Suprapubic skin (tissue), 4 donors: Measurements from ENCODE around the gene MT1X. TPM values are rescaled to one million over a fixed set of nuclear protein-coding genes. Genes with fewer than 3 reads are reported as not detected.

Source experiments
- DNase-seq, 2 donors: peaks; one replicate each; pipeline ENCODE4 v3.0.0-alpha.2; 2019; ENCODE audit warnings: low spot score in 2 of 2
- H3K27ac ChIP-seq: fragments of 200-600 bp; sonication (generic); one replicate; pipeline ENCODE4 v1.5.1; 2019
- H3K27me3 ChIP-seq: fragments of 200-600 bp; sonication (generic); one replicate; pipeline ENCODE4 v1.5.1; 2019
- H3K36me3 ChIP-seq: fragments of 200-600 bp; sonication (generic); one replicate; pipeline ENCODE4 v1.5.1; 2019
- H3K4me1 ChIP-seq: fragments of 200-600 bp; sonication (generic); one replicate; pipeline ENCODE4 v1.5.1; 2019
- H3K4me3 ChIP-seq: fragments of 200-600 bp; sonication (generic); one replicate; pipeline ENCODE4 v1.5.1; 2019; ENCODE audit warnings: mild to moderate bottlenecking
- H3K9me3 ChIP-seq: fragments of 200-600 bp; sonication (generic); one replicate; pipeline ENCODE4 v1.5.1; 2019
- EP300 ChIP-seq: sonication (generic); formaldehyde crosslinking; IDR thresholded peaks from one replicate; pipeline ENCODE4 v1.6.1; 2017; ENCODE audit warnings: antibody characterized with exemption
- POLR2A ChIP-seq, 2 donors: fragments of 450-650 bp; IDR thresholded peaks; one replicate each; pipeline ENCODE4 v1.6.1; 2017; ENCODE audit warnings: antibody characterized with exemption in 2 of 2, mild to moderate bottlenecking in 2 of 2, moderate library complexity in 2 of 2
- POLR2AphosphoS5 ChIP-seq, 3 donors: sonication (generic); formaldehyde crosslinking; IDR thresholded peaks; one replicate each; pipeline ENCODE4 v1.6.1; 2017; ENCODE audit warnings: antibody characterized with exemption in 3 of 3
- WGBS: methylation state at CpG from one replicate; pipeline ENCODE4 v1.1.5; 2018; 5-methylcytosine and 5-hydroxymethylcytosine counted together
- total RNA-seq, 4 donors: library from RNA; depleted of rRNA; stranded (reverse); fragments of >200 nt; gene quantifications; one replicate each; pipeline ENCODE4 v1.1.0, GENCODE V29; 2016
- TF ChIP-seq, protein P1 (sequence below), 2 donors: fragments of 200-600 bp in 1 of 2; fragments of 450-650 bp in 1 of 2; sonication (generic) in 1 of 2; IDR thresholded peaks; one replicate each; pipeline ENCODE4 v1.5.1; 2016 to 2019; ENCODE audit warnings: antibody characterized with exemption in 2 of 2, mild to moderate bottlenecking in 1 of 2, moderate library complexity in 1 of 2

MT1X gene
- 1,000 to 10,000 TPM; 2,588 to 6,426 (median 4,304) TPM for total RNA-seq

DNA sequence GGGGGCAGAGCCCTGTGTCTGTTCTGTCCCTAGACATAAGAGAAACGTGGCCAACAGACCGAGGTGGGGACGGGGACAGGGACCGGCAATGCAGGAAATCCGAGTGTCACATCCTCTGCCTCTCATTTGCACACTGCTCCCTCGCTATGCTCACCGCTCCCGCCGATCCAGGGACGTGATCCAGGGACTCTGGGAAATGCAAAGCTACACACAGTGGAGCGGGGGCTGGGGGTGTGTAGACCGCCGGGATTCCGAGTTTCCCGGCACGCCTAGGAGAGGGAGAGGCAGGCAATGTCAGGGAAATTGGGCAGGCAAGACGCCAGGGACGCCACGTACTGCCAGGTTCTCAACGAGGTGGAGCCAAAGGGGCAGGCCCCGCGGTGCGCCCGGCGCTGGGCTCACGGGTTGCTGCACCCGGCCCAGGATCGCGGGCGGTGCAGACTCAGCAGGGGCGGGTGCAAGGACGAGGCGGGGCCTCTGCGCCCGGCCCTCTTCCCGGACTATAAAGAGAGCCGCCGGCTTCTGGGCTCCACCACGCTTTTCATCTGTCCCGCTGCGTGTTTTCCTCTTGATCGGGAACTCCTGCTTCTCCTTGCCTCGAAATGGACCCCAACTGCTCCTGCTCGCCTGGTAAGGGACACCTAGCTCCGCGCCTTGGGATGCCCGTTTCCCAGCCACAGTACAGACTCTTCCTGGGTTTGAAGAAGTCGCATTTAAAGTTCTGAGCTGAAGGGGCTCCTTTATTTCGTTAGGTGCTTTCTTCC lies at the start of gene MT1X:
MT1X (plus strand) TSS at position 532 of the 764 bp plus-strand sequence; CDS start at position 603, 71 bp downstream.
- DNase-seq: peak; percentile 96
- Histone ChIP-seq H3K27me3 (no peaks in the 10 kb centered on the region), H3K9me3 (no peaks in the 10 kb centered on the region), H3K36me3 (no peaks in the 10 kb centered on the region), H3K27ac (peak within 1 kb of the TSS; percentile 92), H3K4me3 (peak within 1 kb of the TSS; percentile 69), H3K4me1 (peaks cover 47% of the 10 kb centered on the region)
- 1% methylated on average over 17 of the region's 49 CpGs for WGBS
- TF ChIP-seq, protein P1, sequence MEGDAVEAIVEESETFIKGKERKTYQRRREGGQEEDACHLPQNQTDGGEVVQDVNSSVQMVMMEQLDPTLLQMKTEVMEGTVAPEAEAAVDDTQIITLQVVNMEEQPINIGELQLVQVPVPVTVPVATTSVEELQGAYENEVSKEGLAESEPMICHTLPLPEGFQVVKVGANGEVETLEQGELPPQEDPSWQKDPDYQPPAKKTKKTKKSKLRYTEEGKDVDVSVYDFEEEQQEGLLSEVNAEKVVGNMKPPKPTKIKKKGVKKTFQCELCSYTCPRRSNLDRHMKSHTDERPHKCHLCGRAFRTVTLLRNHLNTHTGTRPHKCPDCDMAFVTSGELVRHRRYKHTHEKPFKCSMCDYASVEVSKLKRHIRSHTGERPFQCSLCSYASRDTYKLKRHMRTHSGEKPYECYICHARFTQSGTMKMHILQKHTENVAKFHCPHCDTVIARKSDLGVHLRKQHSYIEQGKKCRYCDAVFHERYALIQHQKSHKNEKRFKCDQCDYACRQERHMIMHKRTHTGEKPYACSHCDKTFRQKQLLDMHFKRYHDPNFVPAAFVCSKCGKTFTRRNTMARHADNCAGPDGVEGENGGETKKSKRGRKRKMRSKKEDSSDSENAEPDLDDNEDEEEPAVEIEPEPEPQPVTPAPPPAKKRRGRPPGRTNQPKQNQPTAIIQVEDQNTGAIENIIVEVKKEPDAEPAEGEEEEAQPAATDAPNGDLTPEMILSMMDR (IDR thresholded peaks at IDR 0.05): no peak
- TF ChIP-seq POLR2AphosphoS5 (IDR thresholded peaks at IDR 0.05) (peak; percentile 73 to 94 (median 86)), POLR2A (IDR thresholded peaks at IDR 0.05) (peak; percentile 94 to 99), EP300 (peak; percentile 81)

DNA sequence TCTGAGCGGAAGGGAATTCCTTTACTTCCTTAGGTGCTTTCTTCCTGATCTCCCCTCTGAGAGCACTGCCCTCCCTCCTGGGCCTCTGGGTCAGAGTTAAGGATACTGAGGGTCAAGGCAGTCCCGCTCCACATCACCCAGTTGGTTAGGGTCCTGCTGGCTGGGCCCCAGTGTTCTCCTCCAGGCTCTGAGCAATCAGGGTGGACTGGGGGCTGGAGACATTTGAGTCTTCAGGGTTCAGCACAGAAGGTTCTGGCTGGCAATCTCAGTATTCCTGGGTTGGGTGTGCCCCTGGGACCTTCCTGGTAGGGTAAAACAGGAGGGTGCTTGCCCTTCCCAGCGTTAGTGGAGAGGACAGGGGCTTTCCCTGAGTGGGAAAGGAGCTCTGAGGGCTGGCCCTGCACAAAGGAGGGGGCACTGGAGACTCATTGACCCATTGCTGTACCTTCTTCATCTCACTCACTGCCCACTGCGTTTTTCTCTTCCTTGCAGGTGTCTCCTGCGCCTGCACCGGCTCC lies 49.4 kb upstream of the MT1X start:
- no peak for TF ChIP-seq EP300
- TF ChIP-seq, protein P1 (IDR thresholded peaks at IDR 0.05): no peak
- TF ChIP-seq POLR2A (IDR thresholded peaks at IDR 0.05): no peak
- no peak for TF ChIP-seq POLR2AphosphoS5 (IDR thresholded peaks at IDR 0.05)
- H3K4me3 ChIP-seq: peak overlapping the region; percentile 48
- H3K4me1 ChIP-seq: peaks cover 32% of the 10 kb centered on the region
- H3K27me3 ChIP-seq: peaks cover 22% of the 10 kb centered on the region
- WGBS: 23% methylated on average over 5 of the region's 6 CpGs
- H3K27ac ChIP-seq: peak overlapping the region; percentile 82
- no peak for DNase-seq
- no peaks in the 10 kb centered on the region for H3K36me3 ChIP-seq
- no peaks in the 10 kb centered on the region for H3K9me3 ChIP-seq

DNA sequence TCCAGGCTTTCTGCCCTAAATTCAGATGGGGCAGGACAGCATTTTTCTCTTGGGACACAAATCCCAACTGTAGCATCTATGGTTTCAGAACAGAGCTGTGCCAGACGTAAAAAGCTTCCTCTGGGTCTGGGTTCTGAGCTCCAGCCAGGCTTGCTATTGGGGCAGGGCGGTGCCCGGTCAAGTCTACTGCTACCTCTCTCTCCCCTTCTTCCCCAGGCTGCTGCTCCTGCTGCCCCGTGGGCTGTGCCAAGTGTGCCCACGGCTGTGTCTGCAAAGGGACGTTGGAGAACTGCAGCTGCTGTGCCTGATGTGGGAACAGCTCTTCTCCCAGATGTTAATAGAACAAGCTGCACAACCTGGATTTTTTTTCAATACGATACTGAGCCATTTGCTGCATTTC lies 48.7 kb upstream of the MT1X start:
- DNase-seq: no peak
- Histone ChIP-seq H3K27me3 (peaks cover 29% of the 10 kb centered on the region), H3K4me1 (peaks cover 38% of the 10 kb centered on the region), H3K9me3 (no peaks in the 10 kb centered on the region), H3K4me3 (peak overlapping the region; percentile 48), H3K36me3 (no peaks in the 10 kb centered on the region), H3K27ac (peak overlapping the region; percentile 10)
- WGBS: 35% methylated on average over 7 of the region's 7 CpGs
- TF ChIP-seq EP300 (no peak), POLR2A (IDR thresholded peaks at IDR 0.05) (no peak), POLR2AphosphoS5 (IDR thresholded peaks at IDR 0.05) (no peak)
- TF ChIP-seq, protein P1 (IDR thresholded peaks at IDR 0.05): no peak

DNA sequence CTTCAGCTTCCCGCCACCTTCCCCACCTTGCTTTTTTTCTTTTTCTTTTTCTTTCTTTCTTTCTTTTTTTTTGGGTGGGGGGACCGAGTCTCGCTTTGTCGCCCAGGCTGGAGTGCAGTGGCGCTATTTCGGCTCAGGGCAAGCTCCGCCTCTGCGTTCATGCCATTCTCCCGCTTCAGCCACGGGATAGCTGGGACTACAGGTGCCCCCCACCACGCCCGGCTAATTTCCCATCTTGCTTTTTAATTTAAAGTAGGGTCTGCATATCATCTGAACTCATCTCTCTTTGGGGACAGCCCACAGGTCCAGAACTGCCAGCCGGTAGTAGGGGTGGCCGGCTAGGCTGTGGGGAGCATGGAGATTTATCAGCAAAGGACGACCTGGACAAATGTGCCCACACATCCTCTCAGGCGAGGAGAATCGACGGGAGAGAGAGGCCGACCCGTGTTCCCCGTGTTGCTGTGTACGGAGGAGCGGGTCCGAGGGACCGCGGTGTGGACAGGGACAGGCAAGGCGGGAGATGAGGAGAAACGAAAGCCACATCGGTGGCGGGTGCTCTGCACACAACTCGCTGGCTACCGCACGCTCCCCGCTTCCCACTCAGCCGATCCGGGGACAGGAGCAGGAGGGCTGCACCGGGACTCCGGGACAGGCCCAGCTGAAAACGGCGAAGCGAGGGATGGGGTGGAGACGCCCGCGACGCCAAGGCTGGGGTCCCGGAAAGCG lies 47.4 kb upstream of the MT1X start:
- DNase-seq: no peak
- Histone ChIP-seq H3K4me3 (peak overlapping the region; percentile 36), H3K4me1 (peaks cover 44% of the 10 kb centered on the region), H3K27ac (no peak overlapping the region), H3K27me3 (peaks cover 42% of the 10 kb centered on the region), H3K9me3 (no peaks in the 10 kb centered on the region), H3K36me3 (no peaks in the 10 kb centered on the region)
- WGBS: 72% methylated on average over 46 of the region's 47 CpGs
- TF ChIP-seq EP300: no peak
- no peak for TF ChIP-seq POLR2A (IDR thresholded peaks at IDR 0.05)
- TF ChIP-seq, protein P1 (IDR thresholded peaks at IDR 0.05): no peak
- no peak for TF ChIP-seq POLR2AphosphoS5 (IDR thresholded peaks at IDR 0.05)
